Epithelial cell of alveolus of lung (primary cell): ENCODE results near the gene FBXO11. TPM values are rescaled to one million over a fixed set of nuclear protein-coding genes. Genes with fewer than 3 reads are reported as not detected.

Experiments used
- total RNA-seq: library from RNA; depleted of rRNA; stranded (reverse); fragments of >200 nt; gene quantifications from 2 replicates; pipeline ENCODE4 v1.2.1, GENCODE V29; 2015

FBXO11 gene
- total RNA-seq = 29.6 and 45.1 TPM in 2 replicates

DNA sequence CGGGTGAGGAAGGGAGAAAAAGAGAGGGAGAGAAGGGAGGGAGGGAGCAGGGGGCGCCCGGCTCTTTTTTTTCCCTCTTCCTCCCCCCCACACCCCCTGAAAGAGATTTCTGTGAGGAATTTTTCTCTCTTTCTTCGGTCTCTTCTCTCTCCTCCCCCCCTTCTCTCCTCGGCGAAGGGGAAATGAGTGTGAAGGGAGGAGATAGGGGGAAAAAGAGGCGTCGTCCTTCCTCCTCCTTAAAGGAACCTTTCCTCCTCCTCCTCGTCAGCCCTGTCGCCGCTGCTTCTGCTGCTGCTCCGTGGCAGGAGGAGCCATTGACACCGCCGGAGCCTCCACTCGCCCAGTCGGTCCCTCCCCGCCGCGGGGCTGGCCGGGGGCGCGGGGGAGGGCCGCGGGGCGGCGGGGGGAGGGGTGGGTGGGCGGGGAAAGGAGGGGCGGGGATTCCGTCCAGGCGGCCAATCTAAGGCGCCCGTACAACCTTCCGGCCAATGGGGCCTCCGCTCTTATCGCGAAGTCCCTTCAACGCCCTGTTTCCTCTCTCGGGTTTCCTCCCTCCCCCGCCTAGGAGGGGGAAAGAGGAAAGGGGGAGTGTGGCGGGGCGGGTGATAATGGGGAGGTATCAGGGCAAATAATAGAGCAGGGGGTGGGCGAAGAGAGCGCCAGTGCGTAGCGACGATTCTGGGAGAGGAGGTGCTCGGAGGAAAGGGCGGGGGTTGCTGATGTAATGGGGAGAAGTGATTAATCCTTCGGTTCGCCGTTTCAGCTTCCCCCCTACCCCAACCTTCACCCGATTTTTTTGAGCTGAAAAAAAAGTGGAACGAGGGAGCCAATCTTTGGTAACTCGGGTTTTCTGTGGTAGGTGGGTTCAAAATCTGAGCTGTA lies at the start of gene FBXO11:
FBXO11 (minus strand) TSS at position 342 of the 882 bp plus-strand sequence. CDS start 778 bp downstream, outside the sequence.

DNA sequence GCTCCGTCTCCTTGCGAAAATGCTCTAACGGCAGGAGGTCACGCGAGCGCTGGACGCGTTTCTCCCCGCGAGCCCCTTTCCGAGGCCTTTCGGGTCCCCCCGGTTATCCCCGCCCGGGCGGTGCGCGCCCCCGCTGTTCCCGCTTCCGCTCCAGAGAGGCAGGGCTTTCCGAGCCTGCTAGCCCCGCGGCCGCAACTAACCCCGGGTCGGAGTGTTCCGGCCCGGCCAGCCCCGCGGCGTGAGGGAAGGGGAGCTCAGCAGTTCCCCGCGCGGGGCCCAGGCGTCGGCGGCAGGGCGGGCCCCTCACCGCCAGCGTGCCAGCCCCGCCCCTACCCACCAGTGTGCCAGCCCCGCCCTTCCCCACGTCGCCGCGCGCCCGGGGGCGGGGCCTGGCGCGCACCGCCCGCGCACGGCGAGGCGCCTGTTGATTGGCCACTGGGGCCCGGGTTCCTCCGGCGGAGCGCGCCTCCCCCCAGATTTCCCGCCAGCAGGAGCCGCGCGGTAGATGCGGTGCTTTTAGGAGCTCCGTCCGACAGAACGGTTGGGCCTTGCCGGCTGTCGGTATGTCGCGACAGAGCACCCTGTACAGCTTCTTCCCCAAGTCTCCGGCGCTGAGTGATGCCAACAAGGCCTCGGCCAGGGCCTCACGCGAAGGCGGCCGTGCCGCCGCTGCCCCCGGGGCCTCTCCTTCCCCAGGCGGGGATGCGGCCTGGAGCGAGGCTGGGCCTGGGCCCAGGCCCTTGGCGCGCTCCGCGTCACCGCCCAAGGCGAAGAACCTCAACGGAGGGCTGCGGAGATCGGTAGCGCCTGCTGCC lies 123.4 kb downstream of the FBXO11 start, which contains the start of gene MSH6:
MSH6 (plus strand) TSS at position 475 of the 815 bp plus-strand sequence; CDS start at position 564, 89 bp downstream.

Other genes with a start within 250 kb of the FBXO11 start
- 47.4 and 59.5 TPM in 2 replicates for gene MSH6, start 123.4 kb downstream of the FBXO11 start, total RNA-seq